Retinal pigment epithelial cell (primary cell): ENCODE measurements around the gene ANO7.

ENCODE experiments used
- DNase-seq: peaks from one replicate; pipeline ENCODE4 v3.0.0-alpha.2; 2010; ENCODE audit warnings: low read depth
- H3K4me3 ChIP-seq: 2 replicates; pipeline ENCODE4 v1.5.1; 2011; ENCODE audit warnings: mild to moderate bottlenecking, low read length, control low read depth, moderate library complexity
- TF ChIP-seq, protein P1 (sequence below): conservative IDR thresholded peaks from 2 replicates; pipeline ENCODE4 v1.5.1; 2011; ENCODE audit warnings: low read depth, low read length, control low read depth, inconsistent platforms

Gene ANO7

GRCh38 chr2:241215421-241215820, 26.9 kb downstream of the ANO7 start:
- TF ChIP-seq, protein P1, sequence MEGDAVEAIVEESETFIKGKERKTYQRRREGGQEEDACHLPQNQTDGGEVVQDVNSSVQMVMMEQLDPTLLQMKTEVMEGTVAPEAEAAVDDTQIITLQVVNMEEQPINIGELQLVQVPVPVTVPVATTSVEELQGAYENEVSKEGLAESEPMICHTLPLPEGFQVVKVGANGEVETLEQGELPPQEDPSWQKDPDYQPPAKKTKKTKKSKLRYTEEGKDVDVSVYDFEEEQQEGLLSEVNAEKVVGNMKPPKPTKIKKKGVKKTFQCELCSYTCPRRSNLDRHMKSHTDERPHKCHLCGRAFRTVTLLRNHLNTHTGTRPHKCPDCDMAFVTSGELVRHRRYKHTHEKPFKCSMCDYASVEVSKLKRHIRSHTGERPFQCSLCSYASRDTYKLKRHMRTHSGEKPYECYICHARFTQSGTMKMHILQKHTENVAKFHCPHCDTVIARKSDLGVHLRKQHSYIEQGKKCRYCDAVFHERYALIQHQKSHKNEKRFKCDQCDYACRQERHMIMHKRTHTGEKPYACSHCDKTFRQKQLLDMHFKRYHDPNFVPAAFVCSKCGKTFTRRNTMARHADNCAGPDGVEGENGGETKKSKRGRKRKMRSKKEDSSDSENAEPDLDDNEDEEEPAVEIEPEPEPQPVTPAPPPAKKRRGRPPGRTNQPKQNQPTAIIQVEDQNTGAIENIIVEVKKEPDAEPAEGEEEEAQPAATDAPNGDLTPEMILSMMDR, result no peak
- no peak for DNase-seq
- H3K4me3 ChIP-seq, result no peak overlapping the region

DNA sequence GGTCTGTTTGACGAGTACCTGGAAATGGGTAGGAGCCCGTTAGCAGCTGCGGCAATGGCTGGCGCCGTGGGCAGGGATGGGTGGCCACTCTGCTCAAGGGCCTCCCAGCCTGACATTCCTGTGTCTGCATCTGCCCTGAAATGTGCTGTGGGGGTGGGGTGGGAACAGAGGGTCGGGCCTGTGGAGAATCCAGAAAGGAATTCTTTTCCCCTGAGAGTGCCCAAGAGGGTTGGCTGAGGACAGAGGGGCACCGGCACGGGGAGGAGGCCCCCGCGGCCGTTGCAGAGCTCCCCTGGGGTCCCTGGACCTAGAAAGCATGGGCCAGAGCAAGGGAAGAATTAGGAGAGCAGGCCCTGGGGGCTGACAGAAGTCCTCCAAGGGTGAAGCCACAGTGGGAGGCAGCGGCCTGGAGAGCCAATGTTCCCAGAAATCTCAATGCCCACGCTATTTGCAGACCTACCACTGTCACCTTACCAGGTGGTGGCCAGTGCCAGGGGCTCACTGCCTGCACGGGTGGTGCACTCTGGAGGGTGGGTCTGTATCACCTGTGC, 27.8 kb downstream of the ANO7 start:
- H3K4me3 ChIP-seq, result no peak overlapping the region
- TF ChIP-seq, protein P1, result no peak
- no peak for DNase-seq

DNA sequence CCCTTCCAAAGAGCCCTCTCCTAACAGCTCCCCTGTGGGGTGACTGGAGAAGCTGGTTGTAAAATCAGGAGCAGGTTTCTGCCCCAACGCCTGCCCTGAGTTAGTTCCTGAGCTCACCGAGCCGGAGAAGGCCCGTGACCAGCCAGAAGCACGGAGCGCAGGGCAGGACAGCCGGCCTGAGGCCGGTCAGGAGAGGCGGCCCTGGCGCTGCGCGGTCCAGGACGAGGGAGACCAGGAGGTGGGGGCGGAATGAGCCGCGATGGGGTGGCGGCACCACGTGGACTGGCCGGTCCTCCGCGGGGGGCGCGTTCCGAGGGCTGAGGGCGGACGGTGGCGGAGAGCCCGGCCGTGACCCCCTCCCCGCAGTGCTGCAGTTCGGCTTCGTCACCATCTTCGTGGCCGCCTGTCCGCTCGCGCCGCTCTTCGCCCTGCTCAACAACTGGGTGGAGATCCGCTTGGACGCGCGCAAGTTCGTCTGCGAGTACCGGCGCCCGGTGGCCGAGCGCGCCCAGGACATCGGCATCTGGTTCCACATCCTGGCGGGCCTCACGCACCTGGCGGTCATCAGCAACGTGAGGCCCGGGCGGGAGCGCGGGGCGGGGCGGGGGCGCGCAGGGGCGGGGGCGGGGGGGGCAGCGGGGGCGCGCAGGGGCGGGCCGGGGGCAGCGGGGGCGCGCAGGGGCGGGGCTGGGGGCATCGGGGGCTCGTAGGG, 29.0 kb downstream of the ANO7 start:
- TF ChIP-seq, protein P1, result no peak
- H3K4me3 ChIP-seq, result peak overlapping the region; percentile 45
- DNase-seq, result peak; percentile 30

- TF ChIP-seq, protein P1, result peak; percentile 9
- peak overlapping the region; percentile 50 for H3K4me3 ChIP-seq
- no peak for DNase-seq
Observed at GRCh38 chr2:241218131-241219029, 29.9 kb downstream of the ANO7 start.

- TF ChIP-seq, protein P1, result no peak
- no peak for DNase-seq
- H3K4me3 ChIP-seq, result peak overlapping the region; percentile 50
Observed at GRCh38 chr2:241219030-241219382, 30.5 kb downstream of the ANO7 start.

DNA sequence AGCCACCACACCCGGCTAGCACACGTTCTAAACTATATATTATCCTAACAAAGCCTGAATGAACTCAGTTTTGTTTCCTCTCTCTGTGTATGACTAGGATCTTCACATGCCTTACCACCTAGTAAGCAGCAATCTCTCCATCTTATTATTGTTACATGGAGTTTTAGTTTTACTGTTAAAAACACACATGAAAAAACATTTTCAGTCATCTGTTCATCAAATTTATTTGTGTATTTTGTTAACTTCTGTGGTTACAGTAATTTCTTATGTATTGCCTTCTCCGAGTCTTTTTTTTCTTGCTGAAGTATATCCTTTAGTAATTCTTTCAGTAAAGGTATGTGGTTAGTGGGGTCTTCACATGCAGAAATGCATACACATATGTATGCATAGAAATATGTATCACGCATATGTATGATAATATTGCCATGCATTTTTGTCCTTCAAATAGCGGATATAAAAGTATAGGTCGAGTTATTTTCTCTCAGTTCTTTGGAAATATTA, 31.4 kb downstream of the ANO7 start:
- no peak for DNase-seq
- H3K4me3 ChIP-seq, result no peak overlapping the region
- TF ChIP-seq, protein P1, result no peak
